SK-N-SH treated with all-trans-retinoic acid at 6 μM for 48 hours (cell line): ENCODE data around the gene KRTDAP.

ENCODE experiments used
- ATAC-seq: fragments of 200-7000 bp; cut with Tn5 transposase; 3 replicates; pipeline ENCODE4 v1.9.1; 2020; ENCODE audit warnings: mild to moderate bottlenecking, moderate library complexity
- ARNTL ChIP-seq: fragments of 450-650 bp; formaldehyde crosslinking; IDR thresholded peaks from 2 replicates; pipeline ENCODE4 v1.5.0; 2020; ENCODE audit warnings: low read depth, mild to moderate bottlenecking, moderate library complexity, borderline replicate concordance
- BACH2 ChIP-seq: fragments of 250-450 bp; sonication (Bioruptor Pico); IDR thresholded peaks from 2 replicates; pipeline ENCODE4 v1.9.0; 2021; ENCODE audit warnings: mild to moderate bottlenecking, borderline replicate concordance
- CSDC2 ChIP-seq: fragments of 250-450 bp; sonication (Bioruptor Pico); IDR thresholded peaks from 2 replicates; pipeline ENCODE4 v1.5.0; 2020; ENCODE audit warnings: mild to moderate bottlenecking, moderate library complexity
- ESRRG ChIP-seq: fragments of 250-450 bp; sonication (Bioruptor Pico); IDR thresholded peaks from 2 replicates; pipeline ENCODE4 v1.6.1; 2021; ENCODE audit warnings: mild to moderate bottlenecking
- ISL1 ChIP-seq: fragments of 250-450 bp; sonication (Bioruptor Pico); IDR thresholded peaks from 2 replicates; pipeline ENCODE4 v2.1.2; 2022; ENCODE audit warnings: mild to moderate bottlenecking, moderate library complexity
- PATZ1 ChIP-seq: fragments of 250-450 bp; sonication (Bioruptor Pico); IDR thresholded peaks from 2 replicates; pipeline ENCODE4 v1.8.0; 2020; ENCODE audit warnings: mild to moderate bottlenecking, moderate library complexity, borderline replicate concordance
- POU6F1 ChIP-seq: fragments of 250-450 bp; sonication (Bioruptor Pico); IDR thresholded peaks from 2 replicates; pipeline ENCODE4 v1.8.0; 2021; ENCODE audit warnings: low read depth, mild to moderate bottlenecking, moderate library complexity, borderline replicate concordance
- PPARA ChIP-seq: fragments of 250-450 bp; sonication (Bioruptor Pico); IDR thresholded peaks from 2 replicates; pipeline ENCODE4 v1.5.0; 2020; ENCODE audit warnings: mild to moderate bottlenecking, borderline replicate concordance
- RARB ChIP-seq: fragments of 250-450 bp; sonication (Bioruptor Pico); IDR thresholded peaks from 2 replicates; pipeline ENCODE4 v1.8.0; 2021; ENCODE audit warnings: mild to moderate bottlenecking, moderate library complexity
- TCF4 ChIP-seq: fragments of 250-450 bp; sonication (Bioruptor Pico); IDR thresholded peaks from 2 replicates; pipeline ENCODE4 v1.8.0; 2021; ENCODE audit warnings: mild to moderate bottlenecking, moderate library complexity, borderline replicate concordance
- TOX ChIP-seq: fragments of 250-450 bp; sonication (Bioruptor Pico); IDR thresholded peaks from 2 replicates; pipeline ENCODE4 v1.8.0; 2021; ENCODE audit warnings: mild to moderate bottlenecking, moderate library complexity, borderline replicate concordance
- ZC3H10 ChIP-seq: fragments of 250-450 bp; sonication (Bioruptor Pico); IDR thresholded peaks from 2 replicates; pipeline ENCODE4 v1.5.1; 2021; ENCODE audit warnings: mild to moderate bottlenecking, moderate library complexity
- ZFP3 ChIP-seq: fragments of 250-450 bp; sonication (Bioruptor Pico); IDR thresholded peaks from 2 replicates; pipeline ENCODE4 v1.5.0; 2020; ENCODE audit warnings: mild to moderate bottlenecking, moderate library complexity
- ZFP30 ChIP-seq: fragments of 450-650 bp; formaldehyde crosslinking; IDR thresholded peaks from 2 replicates; pipeline ENCODE4 v1.5.0; 2022; ENCODE audit warnings: mild to moderate bottlenecking, moderate library complexity
- ZNF565 ChIP-seq: fragments of 450-650 bp; formaldehyde crosslinking; conservative IDR thresholded peaks from 2 replicates; pipeline ENCODE4 v1.5.0; 2020; ENCODE audit warnings: low read depth, mild to moderate bottlenecking, moderate library complexity
- ZNF70 ChIP-seq: fragments of 450-650 bp; formaldehyde crosslinking; IDR thresholded peaks from 2 replicates; pipeline ENCODE4 v1.5.0; 2020; ENCODE audit warnings: mild to moderate bottlenecking, moderate library complexity
- TF ChIP-seq, protein P1 (sequence below): fragments of 250-450 bp; sonication (Bioruptor Pico); IDR thresholded peaks from 2 replicates; pipeline ENCODE4 v1.5.1; 2020; ENCODE audit warnings: low read depth, mild to moderate bottlenecking, moderate library complexity
- TF ChIP-seq, protein P2 (sequence below): fragments of 250-450 bp; sonication (Bioruptor Pico); IDR thresholded peaks from 2 replicates; pipeline ENCODE4 v1.5.0; 2020; ENCODE audit warnings: mild to moderate bottlenecking, moderate library complexity
- TF ChIP-seq, protein P3 (sequence below): fragments of 250-450 bp; sonication (Bioruptor Pico); IDR thresholded peaks from 2 replicates; pipeline ENCODE4 v1.5.1; 2021; ENCODE audit warnings: mild to moderate bottlenecking, moderate library complexity

KRTDAP gene

DNA sequence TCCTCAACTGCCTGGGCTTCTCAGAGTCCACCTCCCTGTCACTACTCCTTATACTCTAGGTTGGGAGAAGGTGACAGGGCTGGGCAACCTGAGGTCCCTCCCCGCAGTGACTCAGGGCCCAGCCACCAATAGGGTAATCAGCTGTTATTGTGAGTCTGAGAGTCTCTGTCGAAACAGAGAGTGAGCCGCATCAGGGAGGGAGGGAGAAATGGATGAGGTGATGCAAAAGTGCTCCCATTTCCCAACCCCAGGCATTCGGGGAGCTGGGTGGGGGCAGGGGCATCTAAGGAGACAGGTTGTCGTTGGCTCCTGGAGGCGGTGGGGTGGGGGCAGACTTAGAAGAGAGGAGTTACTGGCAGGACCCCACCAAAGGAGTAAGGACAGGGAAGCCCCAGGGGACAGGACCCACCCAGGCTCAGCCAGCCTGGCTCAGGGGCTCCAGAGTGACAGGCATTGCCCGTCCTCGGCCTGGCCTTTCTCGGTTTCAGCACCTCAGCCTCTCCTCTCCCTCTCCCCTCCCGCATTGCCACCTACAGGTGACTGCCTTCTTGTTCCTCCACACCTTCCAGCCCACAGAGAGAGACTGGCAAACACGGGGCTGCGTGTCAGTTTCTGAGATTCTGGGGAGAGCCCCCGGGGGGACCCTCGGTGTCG lies 23.5 kb upstream of the KRTDAP start, which contains the start of gene DMKN:
Gene DMKN, minus strand, starts transcription at position 22 of the 654 bp plus-strand sequence. CDS start 174 bp downstream, outside the sequence.
- ATAC-seq, result no peak
- TF ChIP-seq ESRRG (CRISPR knock-in tag) (no peak), ZFP3 (CRISPR knock-in tag) (no peak)

DNA sequence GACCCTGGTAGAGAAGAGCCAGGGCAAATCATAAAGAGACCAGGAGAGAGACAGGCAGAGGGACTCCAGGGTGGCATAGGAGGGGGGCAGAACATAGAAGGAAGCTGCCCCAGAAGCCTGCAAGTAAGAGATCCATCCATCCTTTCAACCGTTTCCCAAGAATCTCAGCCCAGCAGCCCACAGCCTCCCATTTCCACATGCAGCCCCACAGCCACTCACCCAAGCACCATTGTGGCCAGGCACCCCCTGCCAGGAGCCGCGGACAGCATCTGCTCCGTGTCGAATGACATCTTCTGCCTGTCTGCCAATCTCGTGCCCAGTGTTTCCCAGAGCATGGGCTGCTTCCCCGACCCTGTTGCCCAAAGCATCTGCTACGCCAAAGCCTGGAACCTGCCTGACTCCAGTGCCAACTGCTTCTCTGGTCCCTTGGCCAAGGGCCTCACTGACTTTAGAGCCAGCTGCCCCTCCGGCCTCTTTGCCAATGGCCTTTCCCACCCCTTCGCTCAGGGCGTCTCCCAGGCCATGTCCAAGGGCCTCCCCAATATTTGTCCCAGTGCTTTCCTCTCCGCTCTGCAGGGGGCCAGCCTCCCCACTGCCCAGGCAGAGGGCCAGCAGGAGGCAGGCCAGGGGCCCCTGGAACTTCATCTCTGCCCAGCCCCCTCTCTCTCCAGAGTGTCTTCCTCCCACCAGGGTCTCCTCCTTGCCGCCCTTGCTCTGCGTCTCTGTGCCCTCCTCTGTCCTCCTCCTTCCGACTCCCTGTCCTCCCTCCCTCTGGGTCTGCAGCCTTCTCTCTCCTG lies 22.8 kb upstream of the KRTDAP start:
- ATAC-seq, result no peak; the same call in 2 of the 3 replicates
- TF ChIP-seq TOX (CRISPR knock-in tag) (no peak), TCF4 (CRISPR knock-in tag) (no peak), ZNF70 (no peak), PPARA (CRISPR knock-in tag) (no peak), ISL1 (CRISPR knock-in tag) (no peak), PATZ1 (no peak), ZNF565 (CRISPR knock-in tag) (no peak), ZC3H10 (CRISPR knock-in tag) (no peak), ESRRG (CRISPR knock-in tag) (no peak), ZFP30 (CRISPR knock-in tag) (no peak), RARB (CRISPR knock-in tag) (no peak), ARNTL (CRISPR knock-in tag) (no peak)
- TF ChIP-seq, protein P1, sequence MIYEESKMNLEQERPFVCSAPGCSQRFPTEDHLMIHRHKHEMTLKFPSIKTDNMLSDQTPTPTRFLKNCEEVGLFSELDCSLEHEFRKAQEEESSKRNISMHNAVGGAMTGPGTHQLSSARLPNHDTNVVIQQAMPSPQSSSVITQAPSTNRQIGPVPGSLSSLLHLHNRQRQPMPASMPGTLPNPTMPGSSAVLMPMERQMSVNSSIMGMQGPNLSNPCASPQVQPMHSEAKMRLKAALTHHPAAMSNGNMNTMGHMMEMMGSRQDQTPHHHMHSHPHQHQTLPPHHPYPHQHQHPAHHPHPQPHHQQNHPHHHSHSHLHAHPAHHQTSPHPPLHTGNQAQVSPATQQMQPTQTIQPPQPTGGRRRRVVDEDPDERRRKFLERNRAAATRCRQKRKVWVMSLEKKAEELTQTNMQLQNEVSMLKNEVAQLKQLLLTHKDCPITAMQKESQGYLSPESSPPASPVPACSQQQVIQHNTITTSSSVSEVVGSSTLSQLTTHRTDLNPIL (CRISPR knock-in tag), result no peak
- TF ChIP-seq, protein P2, sequence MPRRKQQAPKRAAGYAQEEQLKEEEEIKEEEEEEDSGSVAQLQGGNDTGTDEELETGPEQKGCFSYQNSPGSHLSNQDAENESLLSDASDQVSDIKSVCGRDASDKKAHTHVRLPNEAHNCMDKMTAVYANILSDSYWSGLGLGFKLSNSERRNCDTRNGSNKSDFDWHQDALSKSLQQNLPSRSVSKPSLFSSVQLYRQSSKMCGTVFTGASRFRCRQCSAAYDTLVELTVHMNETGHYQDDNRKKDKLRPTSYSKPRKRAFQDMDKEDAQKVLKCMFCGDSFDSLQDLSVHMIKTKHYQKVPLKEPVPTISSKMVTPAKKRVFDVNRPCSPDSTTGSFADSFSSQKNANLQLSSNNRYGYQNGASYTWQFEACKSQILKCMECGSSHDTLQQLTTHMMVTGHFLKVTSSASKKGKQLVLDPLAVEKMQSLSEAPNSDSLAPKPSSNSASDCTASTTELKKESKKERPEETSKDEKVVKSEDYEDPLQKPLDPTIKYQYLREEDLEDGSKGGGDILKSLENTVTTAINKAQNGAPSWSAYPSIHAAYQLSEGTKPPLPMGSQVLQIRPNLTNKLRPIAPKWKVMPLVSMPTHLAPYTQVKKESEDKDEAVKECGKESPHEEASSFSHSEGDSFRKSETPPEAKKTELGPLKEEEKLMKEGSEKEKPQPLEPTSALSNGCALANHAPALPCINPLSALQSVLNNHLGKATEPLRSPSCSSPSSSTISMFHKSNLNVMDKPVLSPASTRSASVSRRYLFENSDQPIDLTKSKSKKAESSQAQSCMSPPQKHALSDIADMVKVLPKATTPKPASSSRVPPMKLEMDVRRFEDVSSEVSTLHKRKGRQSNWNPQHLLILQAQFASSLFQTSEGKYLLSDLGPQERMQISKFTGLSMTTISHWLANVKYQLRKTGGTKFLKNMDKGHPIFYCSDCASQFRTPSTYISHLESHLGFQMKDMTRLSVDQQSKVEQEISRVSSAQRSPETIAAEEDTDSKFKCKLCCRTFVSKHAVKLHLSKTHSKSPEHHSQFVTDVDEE (CRISPR knock-in tag), result no peak
- TF ChIP-seq, protein P3, sequence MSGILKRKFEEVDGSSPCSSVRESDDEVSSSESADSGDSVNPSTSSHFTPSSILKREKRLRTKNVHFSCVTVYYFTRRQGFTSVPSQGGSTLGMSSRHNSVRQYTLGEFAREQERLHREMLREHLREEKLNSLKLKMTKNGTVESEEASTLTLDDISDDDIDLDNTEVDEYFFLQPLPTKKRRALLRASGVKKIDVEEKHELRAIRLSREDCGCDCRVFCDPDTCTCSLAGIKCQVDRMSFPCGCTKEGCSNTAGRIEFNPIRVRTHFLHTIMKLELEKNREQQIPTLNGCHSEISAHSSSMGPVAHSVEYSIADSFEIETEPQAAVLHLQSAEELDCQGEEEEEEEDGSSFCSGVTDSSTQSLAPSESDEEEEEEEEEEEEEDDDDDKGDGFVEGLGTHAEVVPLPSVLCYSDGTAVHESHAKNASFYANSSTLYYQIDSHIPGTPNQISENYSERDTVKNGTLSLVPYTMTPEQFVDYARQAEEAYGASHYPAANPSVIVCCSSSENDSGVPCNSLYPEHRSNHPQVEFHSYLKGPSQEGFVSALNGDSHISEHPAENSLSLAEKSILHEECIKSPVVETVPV (CRISPR knock-in tag), result no peak

GRCh38 chr19:35511337-35511736 lies 21.1 kb upstream of the KRTDAP start:
- TF ChIP-seq ZFP30 (CRISPR knock-in tag) (no peak), PPARA (CRISPR knock-in tag) (no peak), TCF4 (CRISPR knock-in tag) (no peak), PATZ1 (no peak), CSDC2 (CRISPR knock-in tag) (no peak), BACH2 (CRISPR knock-in tag) (no peak), RARB (CRISPR knock-in tag) (no peak), POU6F1 (CRISPR knock-in tag) (no peak), ZC3H10 (CRISPR knock-in tag) (no peak), ARNTL (CRISPR knock-in tag) (no peak), ZNF565 (CRISPR knock-in tag) (no peak), ZFP3 (CRISPR knock-in tag) (no peak), ESRRG (CRISPR knock-in tag) (no peak), ISL1 (CRISPR knock-in tag) (no peak), ZNF70 (no peak), TOX (CRISPR knock-in tag) (no peak)
- TF ChIP-seq, protein P1 (CRISPR knock-in tag), result no peak
- TF ChIP-seq, protein P3 (CRISPR knock-in tag), result no peak
- ATAC-seq, result no peak
